ENCODE measurements around the gene ATP12A. TPM values are rescaled to one million over a fixed set of nuclear protein-coding genes. Genes with fewer than 3 reads are reported as not detected.

Gene ATP12A
- total RNA-seq, 1 donor from 2014 or later: not detected

GRCh38 chr13:24663089-24663395 is 17.2 kb upstream of the ATP12A start:
- no peak for DNase-seq (ENCODE audit: low read depth, low spot score)

GRCh38 chr13:24663586-24663985 is 16.6 kb upstream of the ATP12A start:
- DNase-seq (ENCODE audit: low read depth, low spot score): no peak

GRCh38 chr13:24664726-24665409 is 15.3 kb upstream of the ATP12A start:
- DNase-seq (ENCODE audit: low read depth, low spot score): no peak

DNA sequence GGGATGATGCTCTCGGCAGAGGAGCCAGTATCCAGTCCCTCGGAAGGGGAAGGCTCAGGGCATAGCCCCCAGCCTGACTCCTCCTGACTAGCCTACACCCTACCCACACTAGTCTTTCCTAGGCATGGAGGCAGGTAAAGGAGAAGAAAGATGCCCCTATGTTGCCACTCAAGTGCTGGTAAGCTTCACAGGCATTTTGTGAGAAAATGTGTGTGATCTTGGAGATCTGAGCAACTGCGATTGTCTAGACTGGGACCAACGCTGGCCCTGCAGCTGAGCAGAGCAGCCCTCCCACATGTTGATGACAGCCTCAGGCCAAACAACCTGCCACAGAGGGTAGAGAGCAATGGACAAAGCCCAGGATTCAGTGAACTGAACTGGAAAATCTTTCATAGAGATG is 11.7 kb upstream of the ATP12A start:
- DNase-seq (ENCODE audit: low read depth, low spot score): no peak

GRCh38 chr13:24668955-24669582 is 11.1 kb upstream of the ATP12A start:
- DNase-seq (ENCODE audit: low read depth, low spot score): no peak

GRCh38 chr13:24670174-24670573 is 10.0 kb upstream of the ATP12A start:
- DNase-seq (ENCODE audit: low read depth, low spot score): no peak

GRCh38 chr13:24670961-24671381 is 9.2 kb upstream of the ATP12A start:
- DNase-seq (ENCODE audit: low read depth, low spot score): no peak

DNA sequence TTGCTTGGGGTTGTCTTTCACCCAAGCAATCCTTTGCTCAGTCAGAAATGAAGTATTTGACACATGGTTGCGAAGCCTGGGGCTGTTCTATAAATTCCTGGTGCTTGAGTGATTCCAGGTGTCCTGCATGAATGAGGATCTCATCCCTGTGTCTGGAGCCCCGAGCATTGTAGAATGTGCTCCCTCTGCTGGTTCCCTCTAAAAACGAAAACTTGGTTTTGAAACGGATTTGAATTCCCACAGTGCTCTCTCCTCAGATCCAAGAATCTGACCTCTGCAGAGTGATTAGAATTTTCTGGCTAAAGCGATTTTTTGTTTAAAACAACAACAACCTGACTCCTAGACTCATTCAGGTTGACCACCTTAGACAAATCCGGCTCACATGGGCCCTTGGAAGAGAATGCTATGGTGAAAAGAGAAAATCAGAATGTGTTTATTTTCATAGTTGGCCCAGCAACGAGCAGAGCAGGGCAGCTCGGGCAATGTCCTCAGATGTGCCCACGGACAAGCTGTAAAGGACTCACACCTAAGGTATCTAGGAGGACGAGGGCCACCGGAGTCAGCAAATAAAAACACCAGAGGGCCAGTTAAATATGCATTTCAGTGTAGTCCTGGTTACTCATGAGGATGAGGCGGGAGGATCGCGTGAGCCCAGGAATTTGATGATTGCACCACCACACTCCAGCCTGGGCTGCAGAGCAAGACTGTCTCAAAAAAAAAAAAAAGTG is 8.7 kb upstream of the ATP12A start:
- DNase-seq (ENCODE audit: low read depth, low spot score): no peak

GRCh38 chr13:24672141-24673132 is 7.8 kb upstream of the ATP12A start:
- DNase-seq (ENCODE audit: low read depth, low spot score): no peak

- no peak for DNase-seq (ENCODE audit: low read depth, low spot score)
These were observed 4.2 kb upstream of the ATP12A start for GRCh38 chr13:24675806-24676570.

- DNase-seq (ENCODE audit: low read depth, low spot score): no peak
These were observed 2.1 kb upstream of the ATP12A start for GRCh38 chr13:24678151-24678550.

DNA sequence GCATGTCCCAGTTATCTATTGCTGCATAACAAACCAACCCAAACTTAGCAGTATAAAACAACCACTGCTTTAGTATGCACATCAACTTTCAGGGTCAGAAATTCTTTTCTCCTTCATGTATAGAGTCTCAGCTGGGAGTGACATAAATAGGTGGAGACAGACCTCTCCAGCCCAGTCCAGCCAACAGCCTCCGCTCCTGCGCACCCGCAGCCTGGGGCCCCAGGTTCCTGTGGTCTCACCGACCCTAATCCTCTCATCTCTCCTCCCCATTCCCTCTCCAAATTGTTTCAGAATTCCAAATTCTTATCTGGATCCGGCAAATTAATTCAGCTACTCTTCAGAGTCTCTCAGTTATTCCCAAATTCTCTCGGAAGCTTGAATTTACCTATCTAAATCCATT is 522 bp upstream of the ATP12A start:
- no peak for DNase-seq (ENCODE audit: low read depth, low spot score)

DNA sequence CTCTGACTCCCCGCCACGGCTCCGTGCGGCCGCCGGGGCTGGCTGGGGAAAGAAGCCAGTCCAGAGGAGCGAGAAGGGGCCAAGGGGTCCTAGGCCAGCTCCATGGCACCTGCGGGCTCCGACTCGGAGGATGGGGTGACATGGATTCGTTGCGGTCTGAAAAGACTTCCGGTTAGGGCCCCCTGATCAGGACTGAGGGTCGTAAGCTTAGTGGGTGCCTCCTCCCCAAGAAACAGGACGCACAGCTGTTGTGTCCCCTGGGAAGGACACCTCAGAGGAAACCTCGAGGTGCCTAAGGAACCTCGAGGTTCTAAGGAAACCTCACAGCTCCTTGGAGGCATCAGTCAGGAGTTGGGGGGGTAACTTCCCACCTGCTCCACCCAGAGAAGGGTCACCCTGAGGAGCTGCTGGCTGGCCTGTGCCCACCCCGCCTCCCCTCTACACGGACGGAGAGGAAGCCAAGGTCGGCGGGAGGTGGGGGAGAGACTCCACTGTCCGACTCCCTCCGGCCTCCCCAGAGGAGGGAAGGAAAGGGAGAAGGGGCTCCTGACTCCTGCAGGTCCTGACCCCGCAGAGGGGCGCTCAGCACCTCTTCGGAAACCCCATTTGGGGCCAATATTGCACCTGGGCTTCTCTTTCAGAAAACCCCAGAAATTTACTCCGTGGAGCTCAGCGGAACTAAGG is 855 bp downstream of the ATP12A start:
- DNase-seq (ENCODE audit: low read depth, low spot score): no peak

DNA sequence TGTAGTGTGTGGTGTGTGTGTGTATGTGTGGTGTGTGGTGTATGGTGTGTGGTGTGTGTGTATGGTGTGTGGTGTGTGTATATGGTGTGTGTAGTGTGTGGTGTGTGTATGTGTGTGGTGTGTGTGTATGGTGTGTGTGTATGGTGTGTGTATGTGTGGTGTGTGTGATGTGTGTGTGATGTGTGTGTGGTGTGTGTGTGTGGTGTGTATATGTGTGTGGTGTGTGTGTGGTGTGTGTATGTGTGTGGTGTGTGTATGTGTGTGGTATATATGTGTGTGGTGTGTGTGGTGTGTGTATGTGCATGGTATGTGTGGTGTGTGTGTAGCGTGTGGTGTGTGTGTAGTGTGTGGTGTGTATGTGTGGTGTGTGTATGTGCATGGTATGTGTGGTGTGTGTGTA is 1.7 kb downstream of the ATP12A start:
- DNase-seq (ENCODE audit: low read depth, low spot score): no peak

- no peak for DNase-seq (ENCODE audit: low read depth, low spot score)
These were observed 2.1 kb downstream of the ATP12A start for GRCh38 chr13:24682353-24682752.

DNA sequence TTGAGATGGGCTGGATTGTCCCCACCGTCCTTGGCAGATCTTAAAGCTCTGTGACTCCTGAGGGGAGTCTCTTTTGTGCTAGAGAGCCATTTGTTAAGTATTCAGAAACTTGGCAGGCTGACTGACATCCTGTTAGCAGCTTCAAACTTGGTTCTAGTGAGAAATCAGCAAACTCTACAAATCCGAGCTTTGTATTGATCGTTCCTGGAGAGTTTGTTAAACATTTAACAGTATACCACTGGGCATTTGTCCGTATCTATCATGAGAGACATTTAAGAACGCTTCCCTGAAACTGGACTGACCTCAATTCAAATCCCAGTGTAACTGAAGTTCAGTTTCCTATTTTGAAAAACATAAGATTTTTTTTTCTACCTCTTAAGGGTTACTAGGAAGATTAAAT is 3.1 kb downstream of the ATP12A start:
- no peak for DNase-seq (ENCODE audit: low read depth, low spot score)

GRCh38 chr13:24683838-24684599 is 3.8 kb downstream of the ATP12A start:
- DNase-seq (ENCODE audit: low read depth, low spot score): no peak

DNA sequence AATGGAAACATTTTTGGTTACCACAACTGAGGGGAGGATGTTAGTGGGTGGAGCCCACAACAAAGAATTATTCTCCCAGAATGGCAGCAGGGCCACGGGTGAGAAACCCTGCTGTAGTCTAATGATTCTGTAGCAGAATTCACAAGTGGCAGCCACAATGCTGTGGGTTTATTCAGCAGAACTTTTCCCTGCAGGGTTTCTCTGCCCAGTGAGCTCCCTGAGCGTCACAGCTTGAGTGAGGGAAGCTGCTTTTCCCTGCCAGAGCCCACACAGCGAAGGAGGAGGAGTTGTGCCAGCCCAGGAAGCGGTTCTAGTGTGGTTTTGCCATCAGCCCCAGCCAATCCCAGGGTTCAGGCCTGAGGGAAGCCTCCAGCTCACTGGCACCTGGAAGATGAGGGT is 4.4 kb downstream of the ATP12A start:
- no peak for DNase-seq (ENCODE audit: low read depth, low spot score)

DNA sequence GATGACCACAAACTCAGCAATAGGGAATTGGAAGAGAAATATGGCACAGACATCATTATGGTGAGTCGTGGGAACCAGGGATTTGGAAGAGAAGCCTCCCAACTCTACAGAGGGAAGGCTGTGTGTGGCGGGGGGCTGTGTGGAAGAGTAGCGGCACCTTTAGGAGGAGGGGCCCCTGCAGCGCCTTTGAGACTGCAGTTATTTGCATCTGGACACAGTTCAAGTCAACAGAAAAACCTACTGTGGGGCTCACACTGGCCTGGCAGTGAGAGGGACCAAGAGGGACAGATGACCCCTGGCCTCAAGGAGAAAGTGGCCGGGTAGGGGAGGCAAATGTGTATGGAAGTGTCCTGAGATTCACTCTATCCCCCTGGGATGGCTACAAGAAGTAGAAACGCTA is 5.1 kb downstream of the ATP12A start:
- no peak for DNase-seq (ENCODE audit: low read depth, low spot score)

DNA sequence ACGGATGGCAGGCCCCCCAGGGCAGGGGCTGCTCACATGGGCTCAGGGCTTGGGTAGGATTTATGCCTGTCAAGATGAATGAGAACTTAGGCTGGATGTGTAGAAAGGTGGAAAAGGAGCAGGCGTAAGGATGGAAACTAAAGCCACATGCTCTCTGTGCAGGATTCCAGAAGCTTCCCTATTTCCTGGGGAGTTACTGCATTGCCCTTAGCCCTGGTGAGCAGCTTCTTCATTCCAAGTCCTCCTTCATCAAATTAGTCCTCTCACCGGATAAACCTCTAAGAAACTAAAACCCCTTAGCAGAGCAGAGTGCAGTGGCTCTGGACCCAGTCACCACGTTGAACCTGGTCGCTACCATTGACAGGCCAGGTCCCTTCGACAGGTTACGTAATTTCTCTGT is 7.4 kb downstream of the ATP12A start:
- DNase-seq (ENCODE audit: low read depth, low spot score): no peak

Measured in pulmonary artery endothelial cell (primary cell).